KMS-11 (cell line): ENCODE results near the gene RASGEF1B.
A peak's percentile ranks its signal among the peaks of the same experiment; 100 is the strongest.

ENCODE experiments used
- H2AFZ ChIP-seq: fragments of 200-600 bp; sonication (generic); 2 replicates; pipeline ENCODE4 v1.6.1; 2016; ENCODE audit warnings: antibody characterized with exemption, mixed run types, low read depth
- H3K27ac ChIP-seq: fragments of 200-600 bp; sonication (generic); 2 replicates; pipeline ENCODE4 v1.6.1; 2016; ENCODE audit warnings: mild to moderate bottlenecking, mixed run types
- H3K27me3 ChIP-seq: fragments of 200-600 bp; sonication (generic); 2 replicates; pipeline ENCODE4 v1.6.1; 2017; ENCODE audit warnings: mild to moderate bottlenecking, low read depth, mixed run types, moderate library complexity; ENCODE audit not compliant: insufficient read depth
- H3K36me3 ChIP-seq: fragments of 200-600 bp; sonication (generic); 2 replicates; pipeline ENCODE4 v1.6.1; 2017; ENCODE audit warnings: mild to moderate bottlenecking, mixed run types; ENCODE audit not compliant: insufficient read depth
- H3K4me1 ChIP-seq: fragments of 200-600 bp; sonication (generic); 2 replicates; pipeline ENCODE4 v1.6.1; 2016; ENCODE audit warnings: mild to moderate bottlenecking, low read depth, mixed run types; ENCODE audit not compliant: poor library complexity, severe bottlenecking
- H3K4me2 ChIP-seq: fragments of 200-600 bp; sonication (generic); 2 replicates; pipeline ENCODE4 v1.7.0; 2016; ENCODE audit warnings: mild to moderate bottlenecking, mixed run types
- H3K4me3 ChIP-seq: fragments of 200-600 bp; sonication (generic); IDR thresholded peaks from 2 replicates; pipeline ENCODE4 v1.6.1; 2017; ENCODE audit warnings: low read depth, low read length, mixed read lengths; ENCODE audit not compliant: insufficient read depth
- H3K79me2 ChIP-seq: fragments of 200-600 bp; sonication (generic); 2 replicates; pipeline ENCODE4 v1.6.1; 2016; ENCODE audit warnings: low read depth, mixed run types; ENCODE audit not compliant: insufficient read depth
- H3K9ac ChIP-seq: fragments of 200-600 bp; sonication (generic); 2 replicates; pipeline ENCODE4 v1.6.1; 2016; ENCODE audit warnings: mild to moderate bottlenecking, mixed run types
- H4K20me1 ChIP-seq: fragments of 200-600 bp; sonication (generic); 2 replicates; pipeline ENCODE4 v1.6.1; 2016; ENCODE audit warnings: mild to moderate bottlenecking, mixed run types; ENCODE audit not compliant: insufficient read depth
- TF ChIP-seq, protein P1 (sequence below): fragments of 200-600 bp; sonication (generic); conservative IDR thresholded peaks from 2 replicates; pipeline ENCODE4 v1.6.1; 2017; ENCODE audit warnings: low read depth, mild to moderate bottlenecking, antibody characterized with exemption, low read length, moderate library complexity, mixed read lengths

The RASGEF1B gene

DNA sequence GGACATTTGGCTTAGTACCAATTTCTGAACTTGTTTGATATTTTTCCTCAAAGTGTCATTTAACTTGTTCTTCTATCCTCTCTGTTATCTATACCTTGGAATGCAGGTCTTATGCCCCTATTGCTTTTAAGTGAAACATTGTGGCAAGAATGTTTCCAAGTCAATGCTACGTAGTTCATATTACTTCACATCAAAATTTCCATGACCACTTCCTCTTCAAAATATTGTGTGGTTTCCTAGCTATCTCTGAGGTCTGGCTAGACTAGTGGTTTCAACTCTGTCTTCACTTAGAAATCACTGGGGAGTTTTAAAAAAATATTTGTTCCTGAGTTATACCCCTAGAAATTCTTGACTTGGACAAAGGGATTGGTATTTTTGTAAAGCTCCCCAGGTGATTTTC lies 20.2 kb upstream of the RASGEF1B start:
- Histone ChIP-seq H2AFZ (no peak overlapping the region), H4K20me1 (no peaks in the 10 kb centered on the region), H3K36me3 (no peaks in the 10 kb centered on the region), H3K79me2 (no peaks in the 10 kb centered on the region), H3K27ac (peak overlapping the region; percentile 40), H3K4me1 (peaks cover 64% of the 10 kb centered on the region), H3K9ac (no peak overlapping the region), H3K27me3 (no peaks in the 10 kb centered on the region), H3K4me3 (no peak overlapping the region), H3K4me2 (peak overlapping the region; percentile 75; the same call in 1 of the 2 replicates)
- TF ChIP-seq, protein P1, sequence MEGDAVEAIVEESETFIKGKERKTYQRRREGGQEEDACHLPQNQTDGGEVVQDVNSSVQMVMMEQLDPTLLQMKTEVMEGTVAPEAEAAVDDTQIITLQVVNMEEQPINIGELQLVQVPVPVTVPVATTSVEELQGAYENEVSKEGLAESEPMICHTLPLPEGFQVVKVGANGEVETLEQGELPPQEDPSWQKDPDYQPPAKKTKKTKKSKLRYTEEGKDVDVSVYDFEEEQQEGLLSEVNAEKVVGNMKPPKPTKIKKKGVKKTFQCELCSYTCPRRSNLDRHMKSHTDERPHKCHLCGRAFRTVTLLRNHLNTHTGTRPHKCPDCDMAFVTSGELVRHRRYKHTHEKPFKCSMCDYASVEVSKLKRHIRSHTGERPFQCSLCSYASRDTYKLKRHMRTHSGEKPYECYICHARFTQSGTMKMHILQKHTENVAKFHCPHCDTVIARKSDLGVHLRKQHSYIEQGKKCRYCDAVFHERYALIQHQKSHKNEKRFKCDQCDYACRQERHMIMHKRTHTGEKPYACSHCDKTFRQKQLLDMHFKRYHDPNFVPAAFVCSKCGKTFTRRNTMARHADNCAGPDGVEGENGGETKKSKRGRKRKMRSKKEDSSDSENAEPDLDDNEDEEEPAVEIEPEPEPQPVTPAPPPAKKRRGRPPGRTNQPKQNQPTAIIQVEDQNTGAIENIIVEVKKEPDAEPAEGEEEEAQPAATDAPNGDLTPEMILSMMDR, result no peak

GRCh38 chr4:81490403-81491160 lies 18.9 kb upstream of the RASGEF1B start:
- Histone ChIP-seq H3K36me3 (no peaks in the 10 kb centered on the region), H4K20me1 (no peaks in the 10 kb centered on the region), H3K27ac (no peak overlapping the region), H2AFZ (no peak overlapping the region), H3K4me3 (no peak overlapping the region), H3K4me2 (no peak overlapping the region), H3K4me1 (peaks cover 51% of the 10 kb centered on the region), H3K79me2 (no peaks in the 10 kb centered on the region), H3K27me3 (no peaks in the 10 kb centered on the region), H3K9ac (no peak overlapping the region)
- TF ChIP-seq, protein P1, result no peak

GRCh38 chr4:81486502-81486901 lies 14.8 kb upstream of the RASGEF1B start:
- no peaks in the 10 kb centered on the region for H3K36me3 ChIP-seq
- H4K20me1 ChIP-seq, result no peaks in the 10 kb centered on the region
- no peaks in the 10 kb centered on the region for H3K79me2 ChIP-seq
- H3K27me3 ChIP-seq, result no peaks in the 10 kb centered on the region
- TF ChIP-seq, protein P1, result no peak
- H3K9ac ChIP-seq, result no peak overlapping the region
- H3K4me2 ChIP-seq, result no peak overlapping the region
- peaks cover 10% of the 10 kb centered on the region for H3K4me1 ChIP-seq
- no peak overlapping the region for H3K4me3 ChIP-seq
- no peak overlapping the region for H3K27ac ChIP-seq
- H2AFZ ChIP-seq, result no peak overlapping the region

DNA sequence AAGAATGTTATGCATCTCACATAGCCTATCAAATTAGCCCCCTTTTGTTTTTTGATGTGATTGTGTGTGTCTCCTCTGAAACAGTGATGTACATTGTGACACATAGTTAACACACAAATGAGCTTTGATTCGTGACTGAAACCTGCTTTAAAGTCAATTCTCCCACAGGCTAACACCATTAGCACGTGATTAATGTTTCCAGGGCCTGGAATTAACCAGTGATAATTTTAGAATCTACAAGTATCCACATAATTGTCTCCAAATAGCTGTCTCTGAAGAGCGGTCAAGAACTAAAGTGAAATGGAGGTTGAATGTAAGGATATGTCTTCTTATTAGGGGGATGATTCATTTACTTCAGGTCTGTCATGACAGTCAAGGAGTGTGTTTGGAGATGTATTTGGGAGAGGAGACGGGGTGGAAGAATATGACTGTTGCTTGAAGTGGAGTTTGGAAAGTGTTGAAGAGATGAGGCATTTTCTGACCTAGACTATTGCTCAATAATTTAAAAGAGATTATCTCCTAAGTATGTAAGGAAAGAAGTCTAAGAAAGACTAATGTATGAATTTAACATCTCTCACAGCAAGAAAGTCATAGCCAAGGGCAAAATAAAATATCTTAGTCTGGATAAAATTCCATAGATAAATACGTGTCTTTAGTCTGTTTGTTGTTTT lies 13.7 kb upstream of the RASGEF1B start:
- Histone ChIP-seq H3K4me1 (no peaks in the 10 kb centered on the region), H3K27me3 (no peaks in the 10 kb centered on the region), H4K20me1 (no peaks in the 10 kb centered on the region), H3K4me3 (no peak overlapping the region), H3K79me2 (no peaks in the 10 kb centered on the region), H2AFZ (no peak overlapping the region), H3K36me3 (no peaks in the 10 kb centered on the region), H3K9ac (no peak overlapping the region), H3K4me2 (no peak overlapping the region), H3K27ac (no peak overlapping the region)
- TF ChIP-seq, protein P1, result no peak
